Erythroblast (primary cell): ENCODE data around the gene DCDC2C.

Experiments used
- GATA1 ChIP-seq: IDR thresholded peaks from 2 replicates; pipeline ENCODE4 v1.6.1; 2011; ENCODE audit warnings: low read depth, mild to moderate bottlenecking, control low read depth, low read length, moderate library complexity
- POLR2A ChIP-seq: IDR thresholded peaks from 2 replicates; pipeline ENCODE4 v1.6.1; 2011; ENCODE audit warnings: mild to moderate bottlenecking, low read length

- no peak for TF ChIP-seq POLR2A
- TF ChIP-seq GATA1, result no peak
Observed at GRCh38 chr2:3827673-3828575, 124.5 kb downstream of the DCDC2C start.
